GM23248 (cell line): Measurements from ENCODE around the gene ADAT2.

ENCODE experiments used
- EZH2 ChIP-seq: fragments of 200-600 bp; sonication (generic); IDR thresholded peaks from 2 replicates; pipeline ENCODE4 v1.6.1; 2018; ENCODE audit warnings: antibody characterized with exemption, mild to moderate bottlenecking; ENCODE audit not compliant: insufficient read depth, poor library complexity, severe bottlenecking
- EZH2phosphoT487 ChIP-seq: fragments of 200-600 bp; sonication (generic); IDR thresholded peaks from 2 replicates; pipeline ENCODE4 v1.6.1; 2018; ENCODE audit warnings: antibody characterized with exemption, moderate library complexity, mild to moderate bottlenecking, low read depth; ENCODE audit not compliant: insufficient read depth

DNA sequence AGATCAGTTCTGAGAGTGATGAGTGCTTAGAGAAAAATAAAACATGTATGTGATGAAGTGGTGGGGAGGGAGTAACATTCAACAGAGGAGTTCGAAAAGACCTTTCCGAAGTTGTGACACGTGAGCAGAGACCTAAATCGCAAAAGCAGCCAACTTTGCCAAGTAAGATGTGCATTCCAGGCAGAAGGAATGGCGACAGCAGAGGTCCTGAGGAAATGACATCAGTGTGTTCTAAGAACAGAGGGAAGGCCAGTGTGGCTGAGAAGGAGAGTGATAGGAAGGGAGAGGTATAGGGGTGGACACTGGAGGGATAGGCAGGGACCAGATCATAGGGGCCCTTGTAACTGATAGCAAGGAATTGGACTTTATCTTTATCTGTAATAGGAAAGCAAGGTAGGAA lies 51.3 kb downstream of the ADAT2 start:
- TF ChIP-seq EZH2phosphoT487 (no peak), EZH2 (no peak)
